IPS-18c (cell line): ENCODE results near the gene HAPLN3.
A peak's percentile ranks its signal among the peaks of the same experiment; 100 is the strongest.

Experiments
- H3K4me3 ChIP-seq: 2 replicates; pipeline ENCODE4 v1.7.0; 2013; ENCODE audit warnings: low read depth, mild to moderate bottlenecking, low read length, moderate library complexity; ENCODE audit not compliant: insufficient read depth
- H3K9me3 ChIP-seq: one replicate; pipeline ENCODE4 v1.6.1; 2013; ENCODE audit warnings: mild to moderate bottlenecking, low read length, moderate library complexity; ENCODE audit not compliant: control insufficient read depth, insufficient read depth

The HAPLN3 gene

DNA sequence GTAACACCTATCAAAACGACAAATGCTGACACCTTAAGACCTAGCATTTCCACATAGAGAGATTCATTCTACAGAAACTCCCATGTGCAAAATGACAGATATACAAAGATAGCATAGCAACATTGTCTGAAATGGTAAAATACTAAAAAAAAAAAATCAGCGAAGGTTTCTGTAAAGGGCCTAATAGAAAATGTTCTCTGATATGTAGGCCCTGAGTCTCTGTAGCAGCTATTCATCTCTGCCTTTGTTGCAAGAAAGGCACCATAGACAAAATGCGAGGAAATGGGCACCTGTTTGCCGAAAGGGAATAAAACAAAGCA, 18.5 kb upstream of the HAPLN3 start:
- Histone ChIP-seq H3K9me3 (no peaks in the 10 kb centered on the region), H3K4me3 (no peak overlapping the region)

DNA sequence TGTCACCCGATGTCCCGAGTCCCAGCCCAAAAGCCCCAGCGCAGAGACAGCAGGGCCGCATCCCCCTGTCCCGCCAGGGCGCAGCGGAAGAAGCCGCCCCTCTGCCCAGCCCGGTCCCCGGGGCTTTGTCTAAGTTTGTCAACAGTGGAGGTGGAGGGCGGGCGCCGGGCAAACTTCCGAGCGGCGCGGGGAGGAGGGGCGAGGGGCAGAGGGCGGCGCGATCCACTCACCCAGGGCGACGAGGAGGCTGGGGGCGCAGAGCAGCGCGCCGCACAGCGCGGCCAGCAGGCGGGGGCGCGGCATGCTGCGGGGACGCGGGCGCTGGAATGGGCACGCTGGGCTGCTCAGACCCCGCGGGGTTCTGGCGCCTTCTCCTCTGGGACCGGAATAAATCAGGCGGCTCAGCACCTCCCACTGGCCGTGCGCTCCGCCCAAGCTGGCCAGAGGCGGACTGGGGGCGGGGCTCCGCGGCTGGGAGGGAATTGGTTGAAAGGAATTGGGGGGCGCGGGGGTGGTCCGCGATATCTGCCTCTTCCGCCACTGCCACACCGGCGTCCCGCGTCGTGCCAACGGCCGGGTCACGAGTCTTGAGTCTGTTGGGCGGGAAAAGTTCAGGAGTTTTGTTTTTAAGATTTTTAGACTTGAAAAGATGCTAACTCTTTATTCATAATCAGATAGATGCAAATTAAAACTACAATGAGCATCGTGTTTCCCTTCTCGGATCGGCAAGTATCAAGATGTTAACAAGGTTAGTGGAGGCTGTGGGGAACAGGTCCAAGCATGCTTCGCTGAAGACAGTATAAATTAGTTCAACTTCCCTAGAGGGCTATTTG, 17.9 kb upstream of the HAPLN3 start, which contains the start of gene MFGE8:
Gene MFGE8, minus strand, starts transcription at position 363 of the 833 bp plus-strand sequence. Its CDS starts 60 bp downstream, at position 303.
- peak within 1 kb of the TSS; percentile 85 for H3K4me3 ChIP-seq
- H3K9me3 ChIP-seq: no peaks in the 10 kb centered on the region

DNA sequence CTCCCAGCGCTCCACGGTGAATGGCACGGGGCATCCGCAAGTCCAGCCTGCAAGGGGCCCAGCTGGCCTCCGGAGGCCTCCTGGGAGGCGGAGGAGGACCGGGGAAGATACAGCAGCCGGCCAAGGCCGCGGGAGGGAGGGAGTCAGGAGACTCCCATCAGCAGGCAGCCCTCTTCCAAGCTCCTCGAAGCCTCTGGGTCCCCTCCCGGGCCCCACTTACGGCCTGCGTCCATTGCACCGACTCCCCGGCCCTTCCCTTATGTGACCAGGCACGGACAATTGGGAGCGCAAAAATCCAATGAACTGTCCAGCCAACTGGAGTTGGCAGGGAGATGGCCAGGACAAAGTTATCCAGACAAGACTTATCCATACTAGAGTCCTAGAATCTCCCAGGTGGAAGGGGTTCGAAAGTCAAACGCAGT, 17.2 kb upstream of the HAPLN3 start:
- H3K4me3 ChIP-seq: peak overlapping the region; percentile 85
- H3K9me3 ChIP-seq: no peaks in the 10 kb centered on the region

DNA sequence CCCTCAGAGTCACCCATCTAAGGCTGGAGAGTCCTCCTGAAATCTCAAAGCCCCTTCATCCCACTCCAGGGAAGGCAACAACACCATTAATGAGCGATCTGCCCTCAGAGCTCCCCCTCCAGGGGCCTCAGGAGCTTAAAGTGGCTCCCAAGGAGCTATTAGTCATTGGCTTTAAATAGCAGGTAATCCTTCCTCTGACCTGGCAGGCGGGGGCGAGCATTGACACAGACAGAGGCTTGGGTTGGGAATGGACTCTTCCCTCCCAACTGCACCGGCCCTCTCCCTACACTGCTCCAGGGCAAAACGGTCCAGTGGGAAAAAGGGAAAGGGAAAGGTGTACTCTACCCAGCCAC, 16.4 kb upstream of the HAPLN3 start:
- no peaks in the 10 kb centered on the region for H3K9me3 ChIP-seq
- peak overlapping the region; percentile 85 for H3K4me3 ChIP-seq

DNA sequence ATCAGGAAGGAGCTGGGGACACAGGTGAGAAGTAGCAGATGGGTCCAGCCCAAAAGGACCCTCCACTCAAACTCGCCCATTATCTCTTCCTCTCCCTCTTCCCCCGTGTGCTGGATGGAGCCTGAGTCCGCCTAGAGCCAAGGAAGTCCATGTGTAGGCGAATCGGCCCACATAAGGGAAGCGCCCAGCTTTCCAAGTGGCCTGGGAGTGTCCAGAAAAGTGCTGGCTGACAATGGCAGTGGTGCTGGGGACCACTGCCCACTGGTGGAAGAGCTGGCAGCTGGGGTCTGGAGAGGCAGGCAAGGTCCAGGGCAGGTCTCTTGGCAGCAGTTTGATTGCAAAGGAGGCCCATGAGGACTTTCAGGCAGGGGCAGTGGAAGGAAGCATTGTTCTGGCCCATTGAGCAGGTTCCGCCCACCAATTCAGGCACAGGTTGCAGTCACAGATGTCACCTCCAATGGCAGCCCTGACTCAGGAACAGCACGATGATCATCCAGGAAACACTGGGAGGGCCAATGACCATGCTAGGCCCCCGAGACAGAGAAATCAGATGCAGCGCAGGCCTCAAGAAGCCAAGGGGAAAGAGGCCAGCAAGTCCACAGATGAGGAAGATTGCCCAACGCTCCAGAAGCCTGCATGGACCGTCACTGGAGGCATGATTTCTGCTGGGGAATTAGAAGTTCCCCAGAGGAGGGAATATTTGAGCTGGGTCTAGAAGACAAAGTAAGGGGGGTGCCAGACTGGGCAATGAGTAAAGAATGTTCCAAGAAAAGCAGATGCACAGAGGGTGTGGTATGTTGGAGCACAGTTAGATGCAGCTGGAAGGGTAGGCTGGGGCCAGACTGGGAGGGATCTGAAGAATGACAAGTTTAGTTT, 14.8 kb upstream of the HAPLN3 start:
- Histone ChIP-seq H3K9me3 (no peaks in the 10 kb centered on the region), H3K4me3 (peak overlapping the region; percentile 20; the same call in 1 of the 2 replicates)

DNA sequence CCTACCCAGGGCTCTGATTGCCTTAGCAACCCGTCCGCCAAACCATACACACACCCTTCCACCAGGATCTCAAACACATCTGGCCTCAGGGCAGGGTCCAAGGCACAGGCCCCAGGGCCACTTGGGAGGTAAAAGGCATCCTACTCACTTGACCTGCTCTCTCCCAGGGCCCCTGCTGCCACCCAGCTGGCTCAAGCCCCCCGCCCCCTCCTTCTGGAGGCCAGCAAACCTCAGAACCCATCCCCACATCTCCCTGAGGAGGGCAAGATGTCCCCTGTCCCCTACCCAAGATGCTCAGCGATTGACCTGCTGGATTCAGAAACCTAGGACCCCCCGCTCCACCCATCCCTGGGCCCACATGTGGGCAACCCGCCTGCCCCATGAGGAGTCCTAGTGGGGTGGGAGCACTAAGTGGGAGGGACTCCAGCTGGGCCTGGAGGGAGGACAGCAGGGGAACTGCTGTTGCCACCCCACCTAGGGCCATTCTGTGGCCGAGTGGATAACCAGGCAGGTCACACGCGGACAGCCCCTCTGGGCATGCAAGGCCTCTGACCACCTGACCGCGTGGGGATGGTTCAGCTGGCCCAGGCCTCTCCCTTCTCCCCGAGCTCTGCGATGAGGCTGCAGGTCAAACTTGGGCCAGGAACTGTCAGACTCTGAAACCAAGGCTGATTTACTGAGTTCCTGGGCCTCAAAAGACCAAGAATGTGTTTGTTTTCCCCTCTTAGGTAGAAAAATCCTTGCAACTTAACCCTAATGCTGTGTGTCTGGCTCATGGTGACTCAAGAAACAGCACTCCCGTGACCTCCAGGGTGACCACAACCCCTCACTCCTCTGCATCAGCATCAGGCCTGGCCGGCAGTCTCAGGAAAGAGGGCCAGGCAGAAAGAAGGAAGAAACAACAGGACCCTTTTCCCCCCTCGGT, 13.6 kb upstream of the HAPLN3 start:
- H3K4me3 ChIP-seq: no peak overlapping the region; the same call in 1 of the 2 replicates

DNA sequence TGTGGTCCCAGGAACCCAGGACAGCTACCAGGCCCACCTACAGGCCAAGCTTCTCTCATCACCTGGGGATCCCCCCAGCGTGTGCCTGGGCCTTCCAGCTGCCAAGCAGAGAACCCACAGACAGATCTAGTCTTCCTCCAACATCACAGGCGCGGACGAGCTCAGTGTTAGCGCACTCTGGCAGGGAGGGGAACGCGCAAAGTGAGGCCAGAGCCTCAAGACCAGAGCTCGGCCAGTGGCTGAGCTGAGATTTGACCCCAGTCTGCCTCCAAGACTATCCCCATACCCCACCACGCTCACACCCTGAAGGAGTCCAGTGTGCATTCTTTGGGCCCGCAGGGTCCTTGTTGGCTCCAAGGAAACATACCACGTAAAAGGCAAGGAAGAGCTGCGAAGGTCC, 12.8 kb upstream of the HAPLN3 start:
- Histone ChIP-seq H3K9me3 (no peaks in the 10 kb centered on the region), H3K4me3 (no peak overlapping the region)

More for the DNA sequence above, 13.6 kb upstream of the HAPLN3 start:
- H3K9me3 ChIP-seq: no peaks in the 10 kb centered on the region

DNA sequence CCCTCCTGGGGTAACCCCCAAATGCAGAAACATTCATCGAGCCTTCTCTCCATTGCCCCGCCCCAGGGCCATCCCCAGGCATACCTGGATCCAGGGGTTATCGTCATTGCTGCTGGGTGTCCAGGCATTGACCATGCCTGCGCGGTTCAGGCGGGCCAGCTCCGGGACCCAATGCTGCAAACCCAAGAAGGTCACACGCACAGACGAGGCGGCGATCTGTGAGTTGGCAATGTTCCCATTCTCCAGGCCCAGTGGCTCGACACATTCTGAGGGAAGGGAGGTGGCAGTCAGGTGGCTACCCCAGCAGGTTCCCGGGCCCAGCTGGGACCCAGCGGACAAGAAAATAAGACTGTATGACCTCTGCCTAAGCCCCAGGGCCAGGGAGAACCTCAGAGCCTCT, 11.8 kb upstream of the HAPLN3 start:
- Histone ChIP-seq H3K4me3 (no peak overlapping the region), H3K9me3 (no peaks in the 10 kb centered on the region)

DNA sequence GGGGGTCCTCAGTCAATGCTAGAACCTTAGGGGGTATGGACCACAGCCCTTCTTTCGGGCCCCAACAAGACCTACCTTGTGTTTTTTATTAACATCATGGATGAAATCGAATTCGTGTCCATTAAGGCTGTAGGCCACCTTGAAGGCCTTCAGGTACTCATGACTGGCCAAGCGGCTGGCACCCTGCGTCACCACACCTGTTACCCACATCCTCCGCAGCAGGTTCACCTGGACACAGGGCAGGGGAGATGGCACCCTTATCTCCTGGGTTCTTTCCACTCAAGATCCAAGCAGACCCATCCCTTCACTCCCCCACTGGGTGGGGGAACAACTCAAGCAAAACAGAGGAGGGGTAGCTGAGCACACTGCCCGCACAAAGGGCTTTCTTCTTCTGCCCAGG, 11.2 kb upstream of the HAPLN3 start:
- Histone ChIP-seq H3K9me3 (no peaks in the 10 kb centered on the region), H3K4me3 (no peak overlapping the region)

DNA sequence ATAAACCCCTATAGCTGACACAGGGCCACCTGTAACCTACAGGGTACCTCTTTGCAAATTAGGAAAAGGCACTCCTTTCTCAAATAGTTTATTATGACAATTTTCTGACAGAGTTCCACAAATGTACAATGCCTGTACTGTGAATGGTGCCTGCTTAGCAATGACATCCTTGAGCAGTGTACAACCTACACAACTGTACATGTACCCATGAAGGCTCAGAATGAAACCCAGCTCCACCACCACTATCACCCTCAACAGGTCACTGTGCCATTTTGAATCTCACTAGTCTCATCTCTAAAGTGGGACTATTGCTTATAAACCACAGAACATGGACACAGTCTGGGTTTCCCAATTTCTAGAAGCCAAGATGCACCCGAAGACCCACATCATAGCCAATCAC, 10.8 kb upstream of the HAPLN3 start:
- no peaks in the 10 kb centered on the region for H3K9me3 ChIP-seq
- no peak overlapping the region for H3K4me3 ChIP-seq

DNA sequence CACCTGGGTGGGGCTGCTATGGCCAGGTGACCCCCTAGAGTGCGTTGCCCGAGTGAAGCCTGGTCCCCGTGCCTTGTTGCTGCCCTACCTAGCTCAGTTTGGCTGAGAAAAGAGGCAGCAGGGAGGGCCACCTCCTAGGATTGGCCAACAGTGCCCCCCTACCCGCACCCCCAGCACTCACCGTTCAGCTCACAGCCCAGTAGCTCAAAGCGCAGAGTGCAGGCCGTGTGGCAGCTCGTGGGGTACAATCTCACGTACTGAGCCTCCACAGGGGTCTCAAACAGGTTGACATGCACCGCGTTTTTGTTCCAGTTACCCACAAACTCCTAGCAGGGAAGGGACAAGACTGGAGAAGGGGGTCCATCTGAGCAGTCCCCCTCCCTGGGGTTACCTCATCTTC, 10.2 kb upstream of the HAPLN3 start:
- Histone ChIP-seq H3K9me3 (no peaks in the 10 kb centered on the region), H3K4me3 (no peak overlapping the region)

DNA sequence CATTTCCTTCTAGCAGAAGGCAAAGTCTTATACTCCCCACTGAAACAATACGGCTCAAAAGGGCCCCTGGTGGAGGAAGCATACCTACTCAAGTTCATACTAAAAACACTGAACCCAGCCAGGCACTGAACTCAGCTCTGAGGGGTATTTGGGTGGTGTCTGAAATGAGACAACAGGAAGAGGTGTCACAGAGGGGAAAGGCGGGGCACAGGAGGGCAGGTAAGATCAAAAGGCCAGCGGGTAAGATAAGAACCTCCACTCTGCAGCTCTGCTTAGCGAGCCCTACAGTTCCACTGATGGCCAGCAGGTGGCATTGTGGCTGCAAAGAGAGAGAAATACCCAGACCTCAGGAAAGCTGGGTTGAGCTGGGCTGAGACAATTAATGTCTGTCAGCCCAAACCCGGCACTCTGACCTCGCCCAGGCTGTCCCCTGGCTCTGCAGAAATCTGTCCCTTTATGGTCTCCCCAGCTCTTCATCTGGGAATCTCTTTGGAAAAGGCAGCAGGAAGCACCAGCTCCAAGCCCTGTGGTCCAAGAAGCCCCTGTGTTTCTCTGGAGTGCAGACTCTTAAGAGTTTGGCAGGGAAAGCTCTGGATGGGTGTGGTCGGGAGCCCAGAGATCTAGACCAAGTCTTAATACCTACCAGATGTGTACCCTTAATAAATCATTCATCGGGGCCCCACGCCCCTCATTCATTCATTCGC, 9.4 kb upstream of the HAPLN3 start:
- no peaks in the 10 kb centered on the region for H3K9me3 ChIP-seq
- H3K4me3 ChIP-seq: no peak overlapping the region

DNA sequence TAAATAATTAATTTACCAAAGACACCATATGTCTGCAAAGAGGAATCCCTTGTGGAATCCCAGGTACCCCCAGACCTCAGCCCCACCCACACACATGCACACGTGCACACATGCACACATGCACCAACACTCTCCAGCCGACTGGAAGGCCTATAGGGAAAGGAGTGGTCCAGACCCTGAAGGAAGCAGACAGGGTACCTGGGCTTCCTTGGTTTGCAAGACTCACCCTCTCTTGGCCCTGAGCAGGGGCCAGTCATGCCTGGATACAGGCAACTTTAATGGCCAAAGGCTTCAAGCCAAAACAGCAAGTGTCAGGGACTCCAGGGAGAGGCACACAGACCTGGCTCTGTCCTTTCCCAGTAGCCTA, 8.9 kb upstream of the HAPLN3 start:
- no peak overlapping the region for H3K4me3 ChIP-seq
- no peaks in the 10 kb centered on the region for H3K9me3 ChIP-seq

DNA sequence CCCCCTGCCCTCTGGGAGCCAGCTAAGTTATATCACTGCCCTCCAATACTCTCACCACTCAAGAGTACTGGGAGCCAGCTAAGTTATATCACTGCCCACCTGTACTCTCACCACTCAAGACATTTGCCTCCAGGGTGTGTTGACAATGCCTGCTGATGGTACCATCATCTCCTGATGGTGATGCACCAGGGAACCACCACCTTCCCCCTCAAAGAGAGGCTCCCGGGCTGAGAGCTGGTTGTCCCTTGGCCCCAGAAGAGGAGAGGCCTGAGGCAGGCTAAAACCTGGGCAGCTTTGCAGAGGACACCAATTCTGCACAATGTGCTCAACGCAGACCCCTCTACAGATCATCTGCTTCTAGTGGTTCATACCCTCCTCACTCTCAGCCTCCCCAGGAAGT, 7.5 kb upstream of the HAPLN3 start:
- Histone ChIP-seq H3K9me3 (no peaks in the 10 kb centered on the region), H3K4me3 (no peak overlapping the region)

DNA sequence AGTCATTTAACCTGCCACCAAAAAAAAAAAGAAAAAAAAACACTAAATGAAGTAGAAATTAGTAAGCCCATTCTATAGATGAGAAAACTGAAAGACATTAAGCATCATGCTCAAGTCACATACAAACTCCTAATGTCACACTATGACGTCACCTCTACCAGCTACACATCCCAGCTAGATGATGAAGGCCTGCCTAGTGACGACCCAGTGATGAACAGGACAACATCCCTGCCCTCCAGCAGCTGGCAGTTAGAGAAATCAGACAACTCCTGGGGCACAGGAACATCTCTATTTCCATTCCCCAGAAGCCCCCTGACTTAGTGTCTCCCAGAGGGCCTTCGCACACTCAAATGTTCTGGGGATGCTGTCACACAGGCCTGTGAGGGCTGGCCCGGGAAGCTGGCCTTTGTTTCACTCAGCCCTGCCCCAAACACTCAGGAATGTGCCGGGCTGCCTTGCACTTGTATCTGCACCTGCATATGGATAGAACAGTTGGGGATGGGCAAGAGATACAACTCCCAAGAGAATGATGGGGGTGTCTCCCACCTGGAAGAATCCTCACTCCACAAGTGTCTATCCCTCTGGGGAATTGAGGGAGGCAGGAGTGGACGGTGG, 7.0 kb upstream of the HAPLN3 start:
- no peaks in the 10 kb centered on the region for H3K9me3 ChIP-seq
- H3K4me3 ChIP-seq: no peak overlapping the region

DNA sequence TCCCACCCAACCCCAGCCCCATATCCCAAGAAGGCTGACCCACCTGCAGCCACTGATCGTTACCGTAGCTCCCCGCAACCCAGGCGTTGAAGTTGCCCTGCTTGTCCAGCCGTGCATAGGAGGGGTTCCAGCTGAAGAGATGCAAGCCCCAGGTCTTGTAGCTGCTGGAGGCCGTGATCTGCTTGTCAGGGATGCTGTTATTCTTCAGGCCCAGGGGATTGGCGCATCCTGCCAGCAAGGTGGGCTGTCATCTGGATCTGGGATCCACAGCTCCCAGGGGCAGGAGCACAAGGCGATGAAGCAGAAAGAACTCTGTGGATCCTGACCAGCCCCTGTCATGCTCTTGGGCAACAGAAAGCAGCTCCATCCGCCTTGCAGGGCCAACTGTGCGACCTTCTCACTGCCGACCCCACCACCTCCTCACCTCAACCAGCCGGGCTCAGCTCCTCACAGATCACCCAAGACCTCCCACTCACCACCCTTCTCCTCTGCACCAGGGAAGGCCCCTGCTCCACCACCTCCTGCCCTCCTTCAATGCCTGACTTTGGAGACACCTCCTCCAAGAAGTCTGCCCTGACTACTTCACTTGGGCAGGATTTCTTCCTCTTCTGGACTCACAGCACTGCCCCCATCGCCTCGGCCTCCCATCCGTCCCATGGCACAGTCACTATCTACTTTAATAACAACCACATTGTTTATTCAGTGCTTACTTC, 6.3 kb upstream of the HAPLN3 start:
- no peaks in the 10 kb centered on the region for H3K9me3 ChIP-seq
- no peak overlapping the region for H3K4me3 ChIP-seq
